Measurements from ENCODE around the gene MAPK8IP2. TPM values are rescaled to one million over a fixed set of nuclear protein-coding genes. Genes with fewer than 3 reads are reported as not detected.

The MAPK8IP2 gene
- total and polyA plus RNA-seq, 2 of the 4 experiments (the other 2 are of a cell fraction): under 0.01 to 0.14 TPM

DNA sequence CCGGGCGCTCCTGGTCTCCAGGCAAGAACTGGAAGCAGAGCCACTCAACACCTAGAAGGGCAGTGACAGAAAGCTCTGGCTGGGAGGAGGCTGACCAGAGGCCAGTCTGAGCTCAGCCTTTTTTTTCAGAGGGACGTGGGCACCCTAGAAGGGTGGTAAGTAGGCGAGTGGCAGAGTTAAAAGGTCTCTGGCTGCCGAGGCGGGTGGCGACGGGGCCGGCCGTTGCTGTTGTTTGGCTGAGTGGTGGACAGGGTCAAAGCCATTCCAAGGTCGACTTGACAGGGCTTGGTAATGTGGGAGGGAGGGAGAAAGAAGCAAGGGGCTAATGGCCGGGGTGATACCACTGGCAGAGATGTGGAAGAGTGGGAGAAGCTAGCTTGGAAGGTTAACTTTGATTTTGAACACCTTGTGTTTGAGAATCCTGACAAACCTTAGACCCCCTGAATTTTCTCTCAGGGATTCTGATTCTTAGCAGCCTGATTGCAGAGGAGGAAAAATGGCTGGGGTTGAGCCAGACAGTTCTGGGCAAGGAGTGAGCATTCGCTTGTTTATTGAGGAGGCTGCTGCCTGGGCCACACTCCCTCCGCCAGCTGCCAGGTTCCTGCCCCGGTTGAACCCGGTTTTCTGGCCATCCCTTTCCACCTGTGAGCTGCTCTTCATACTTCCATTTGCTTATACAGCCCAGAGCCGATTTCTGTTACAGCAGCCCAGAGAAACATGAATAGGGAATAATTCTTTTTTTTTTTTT is 37.0 kb upstream of the MAPK8IP2 start:
- in situ Hi-C loops (cut with MboI; ENCODE audit: low sequenced_read_pairs): no loop called here
- Histone ChIP-seq H3K4me1 (ENCODE audit: control insufficient read depth, insufficient read depth, low read length) (no peaks in the 10 kb centered on the region), H3K56ac (ENCODE audit: extremely low read depth, insufficient read depth, low read length) (no peak overlapping the region), H3K23ac (ENCODE audit: low read depth, low read length) (no peak overlapping the region), H3K36me3 (ENCODE audit: control insufficient read depth, insufficient read depth, low read length) (no peaks in the 10 kb centered on the region), H3K79me1 (ENCODE audit: low read depth in 1 of 2, low read length in 2 of 2) (no peaks in the 10 kb centered on the region), H3K14ac (replicated peaks; ENCODE audit: low read depth, low read length) (peak overlapping the region; percentile 22; the same call in 1 of the 2 replicates), H4K20me1 (ENCODE audit: insufficient read depth, low read length) (no peaks in the 10 kb centered on the region), H3K9ac (ENCODE audit: low read depth, low read length) (peak overlapping the region; percentile 48), H2BK20ac (ENCODE audit: low read depth, low read length) (no peak overlapping the region), H2AK9ac (replicated peaks; ENCODE audit: low read depth, low read length, poor library complexity) (peak overlapping the region; percentile 85), H2BK15ac (ENCODE audit: low read depth, low read length) (no peak overlapping the region), H3K9me3 (ENCODE audit: control insufficient read depth, insufficient read depth, low read length) (no peaks in the 10 kb centered on the region), H3K4me3 (ENCODE audit: insufficient read depth, low read depth, low read length) (peak overlapping the region; percentile 63), H2BK5ac (ENCODE audit: low read depth, low read length, poor library complexity, severe bottlenecking) (no peak overlapping the region), H3K4me2 (ENCODE audit: low read depth, low read length) (peak overlapping the region; percentile 97), H2BK120ac (ENCODE audit: low read depth, low read length) (no peak overlapping the region), H4K91ac (ENCODE audit: insufficient read depth, low read depth, low read length) (no peak overlapping the region; the same call in 1 of the 2 replicates), H3K27ac (ENCODE audit: insufficient read depth, low read length) (no peak overlapping the region), H2AK5ac (ENCODE audit: low read depth, low read length) (no peak overlapping the region), H3K18ac (ENCODE audit: low read depth, low read length) (no peak overlapping the region), H3K4ac (ENCODE audit: low read depth, low read length) (no peak overlapping the region), H4K5ac (ENCODE audit: low read depth, low read length) (peak overlapping the region; percentile 4; the same call in 1 of the 2 replicates), H3K9me1 (ENCODE audit: insufficient read depth, low read length) (0 out of 2 replicates have a peak, but pooled peaks cover 4% of the 10 kb centered on the region), H3K27me3 (ENCODE audit: control insufficient read depth, insufficient read depth, low read length) (peaks cover 22% of the 10 kb centered on the region), H2AFZ (replicated peaks; ENCODE audit: low read length, poor library complexity) (peak overlapping the region; percentile 98), H4K8ac (ENCODE audit: low read depth in 2 of 2, low read length in 2 of 2) (peak overlapping the region; percentile 65 to 74; a peak in 2 of 4 replicates)
- BruUV-seq (replicated peaks): no TSS peak
- dilution Hi-C loops (cut with HindIII; ENCODE audit: low sequenced_read_pairs, unreplicated experiment): no loop called here
- TF ChIP-seq SMC3 (IDR thresholded peaks at IDR 0.05; ENCODE audit: low read depth, low read length) (no peak), USF2 (IDR thresholded peaks at IDR 0.05; ENCODE audit: low read depth, low read length) (no peak)
- ATAC-seq (ENCODE audit: low read depth): no peak
- DNase-seq: no peak
- CTCF ChIA-PET: interaction anchor here (0.8 to 1.9 kb wide), 6 partner anchors 8 to 55 kb away, joined by 3 to 8 read pairs (median 4); partner anchors contain the start of genes LMF2, NCAPH2 and SCO2
- intact Hi-C loops (cut with micrococcal nuclease): no loop called here
- 8% methylated on average over 9 of the region's 17 CpGs; no CpG with 5 or more reads in 1 of the 2 experiments for WGBS, 2 experiments (ENCODE audit: extremely low coverage in 2 of 2, insufficient read length in 1 of 2)
- POLR2A ChIA-PET (ENCODE audit: unreplicated experiment): interaction anchor here (0.5 kb wide), 1 partner anchor 96 kb away, joined by 3 read pairs; no protein-coding TSS in a partner anchor
